Adrenal gland (tissue), 12 donors: ENCODE results near the gene CFAP77. TPM values are rescaled to one million over a fixed set of nuclear protein-coding genes. Genes with fewer than 3 reads are reported as not detected.

Source experiments
- DNase-seq, 7 donors: peaks; one replicate each; pipeline ENCODE4 v3.0.0-alpha.2; 2019 to 2020
- H3K27ac ChIP-seq, 5 donors: fragments of 200-600 bp; sonication (generic) in 4 of 5; 1 replicate in 3 of 5; 2 replicates in 2 of 5; pipeline versions ENCODE4 v1.5.1 to v1.8.0; 2016 to 2020; ENCODE audit warnings: mild to moderate bottlenecking in 1 of 5
- H3K27me3 ChIP-seq: fragments of 200-600 bp; 2 replicates; pipeline ENCODE4 v1.8.0; 2021
- H3K36me3 ChIP-seq, 2 donors: fragments of 200-600 bp; replicated peaks in 1 of 2; 1 replicate in 1 of 2; 2 replicates in 1 of 2; pipeline versions ENCODE4 v1.5.1 to v1.8.0; 2018 to 2022
- H3K4me1 ChIP-seq, 2 donors: fragments of 200-600 bp; replicated peaks in 1 of 2; 1 replicate in 1 of 2; 2 replicates in 1 of 2; pipeline versions ENCODE4 v1.5.1 to v1.8.0; 2018 to 2021
- H3K4me3 ChIP-seq, 4 donors: fragments of 200-600 bp; sonication (generic) in 3 of 4; one replicate each; pipeline ENCODE4 v1.5.1; 2016 to 2018
- H3K9me3 ChIP-seq, 3 donors: fragments of 200-600 bp; sonication (generic) in 1 of 3; replicated peaks in 1 of 3; 1 replicate in 2 of 3; 2 replicates in 1 of 3; pipeline versions ENCODE4 v1.5.1 to v1.8.0; 2016 to 2021
- CTCF ChIP-seq, 6 experiments: fragments of 450-650 bp in 4 of 6; fragments of 200-600 bp in 2 of 6; sonication (generic) in 1 of 6; IDR thresholded peaks; 1 replicate in 5 of 6; 2 replicates in 1 of 6; pipeline versions ENCODE4 v1.5.1 to v1.8.0; 2016 to 2021; ENCODE audit warnings: antibody characterized with exemption in 6 of 6, mild to moderate bottlenecking in 2 of 6, moderate library complexity in 1 of 6
- POLR2A ChIP-seq, 2 donors: fragments of 450-650 bp; IDR thresholded peaks; one replicate each; pipeline ENCODE4 v1.6.1; 2017; ENCODE audit warnings: antibody characterized with exemption in 2 of 2, mild to moderate bottlenecking in 2 of 2, moderate library complexity in 1 of 2
- WGBS, 4 donors: extraction: QIAGEN DNeasy Blood & Tissue Kit in 2 of 4; methylation state at CpG; one replicate each; pipeline versions ENCODE4 v1.1.5 to v1.1.7; 2013 to 2017; 5-methylcytosine and 5-hydroxymethylcytosine counted together
- intact Hi-C, 2 donors: fragments of 100-400 bp; cut with DNase I; formaldehyde crosslinking; loops; one replicate each; pipeline versions ENCODE4 v1.14.1 to v1.15.0; 2022 to 2023
- polyA plus RNA-seq, 3 donors: library from polyadenylated mRNA; stranded (reverse); fragments of 200-250 nt in 2 of 3; fragments of 350-450 nt in 1 of 3; fragmentation: Illumina TruSeq in 1 of 3; extraction: RNeasy Lipid Tissue Mini Kit (QIAGEN cat#74804) in 1 of 3; gene quantifications; one replicate each; pipeline ENCODE4 v1.2.3, GENCODE V29; 2013 to 2014
- total RNA-seq, 9 donors: library from RNA; depleted of rRNA in 4 of 9; stranded (reverse); fragments of >200 nt in 4 of 9; fragments of 120-200 nt in 1 of 9; fragmentation: NEBNext Ultra II Directional in 1 of 9; extraction: Animal tissue kit (Norgen Biotek cat#: 25700) in 1 of 9; gene quantifications; one replicate each; pipeline versions ENCODE4 v1.1.0 to v1.2.4, GENCODE V29; 2013 to 2023
- donor health status: healthy with polysubstance abuse.
- donor health status: Bipolar disorder and iron deficiency.
- donor health status: DM: yes; HTN: yes; CAD: no.
- donor health status: DM: no; HTN: no; CAD: no.
- donor health status: DM: no; HTN: no; CAD: no.
- donor health status: DM: yes; HTN: yes; CAD: no.

Gene CFAP77
- total and polyA plus RNA-seq, 12 donors, result not detected

- TF ChIP-seq POLR2A (IDR thresholded peaks at IDR 0.05) (no peak), CTCF (IDR thresholded peaks at IDR 0.05) (no peak)
- no peaks in the 10 kb centered on the region for H3K27me3 ChIP-seq
- 58 to 70% (median 65%) methylated on average over 10 to 20 of the region's 20 CpGs for WGBS, 4 donors
Measured at GRCh38 chr9:132498531-132499210, 88.7 kb downstream of the CFAP77 start.

GRCh38 chr9:132499251-132499650 lies 89.2 kb downstream of the CFAP77 start:
- intact Hi-C loops, result no loop called here
- TF ChIP-seq CTCF (IDR thresholded peaks at IDR 0.05), result no peak
- no peak for TF ChIP-seq POLR2A (IDR thresholded peaks at IDR 0.05)
- H3K4me3 ChIP-seq, result no peak overlapping the region

More at GRCh38 chr9:132498531-132499210, 88.7 kb downstream of the CFAP77 start:
- no peaks in the 10 kb centered on the region for H3K4me1 ChIP-seq
- no peaks in the 10 kb centered on the region for H3K36me3 ChIP-seq
- no peak for DNase-seq
- no peak overlapping the region for H3K4me3 ChIP-seq
- H3K27ac ChIP-seq, result no peak overlapping the region
- no peaks in the 10 kb centered on the region for H3K9me3 ChIP-seq
- intact Hi-C loops, result no loop called here

GRCh38 chr9:132500193-132500592 lies 90.2 kb downstream of the CFAP77 start:
- DNase-seq, result no peak
- Histone ChIP-seq H3K27me3 (peaks cover 9% of the 10 kb centered on the region), H3K4me3 (no peak overlapping the region), H3K27ac (no peak overlapping the region), H3K36me3 (no peaks in the 10 kb centered on the region), H3K9me3 (no peaks in the 10 kb centered on the region), H3K4me1 (no peaks in the 10 kb centered on the region)
- no peak for TF ChIP-seq POLR2A (IDR thresholded peaks at IDR 0.05)
- no peak for TF ChIP-seq CTCF (IDR thresholded peaks at IDR 0.05)
- intact Hi-C loops, result loop anchor here in 1 of 2 donors (10.0 kb wide), 1 partner anchor 295 kb away; no protein-coding TSS in a partner anchor
- 84 to 91% (median 85%) methylated on average over 7 of the region's 7 CpGs for WGBS, 4 donors

More at GRCh38 chr9:132499251-132499650, 89.2 kb downstream of the CFAP77 start:
- no peaks in the 10 kb centered on the region for H3K36me3 ChIP-seq
- H3K27me3 ChIP-seq, result peaks cover 4% of the 10 kb centered on the region
- DNase-seq, result no peak
- 45 to 93% (median 87%) methylated on average over 5 to 23 of the region's 23 CpGs for WGBS, 4 donors
- no peaks in the 10 kb centered on the region for H3K9me3 ChIP-seq
- no peaks in the 10 kb centered on the region for H3K4me1 ChIP-seq
- no peak overlapping the region for H3K27ac ChIP-seq

- intact Hi-C loops, result loop anchor here in 1 of 2 donors (10.0 kb wide), 1 partner anchor 292 kb away; no protein-coding TSS in a partner anchor
- Histone ChIP-seq H3K9me3 (no peaks in the 10 kb centered on the region), H3K36me3 (no peaks in the 10 kb centered on the region), H3K27me3 (peaks cover 9% of the 10 kb centered on the region), H3K4me1 (no peaks in the 10 kb centered on the region), H3K4me3 (no peak overlapping the region), H3K27ac (no peak overlapping the region)
- TF ChIP-seq POLR2A (IDR thresholded peaks at IDR 0.05), result no peak
- TF ChIP-seq CTCF (IDR thresholded peaks at IDR 0.05), result no peak
- WGBS, 4 donors, result 82 to 89% (median 86%) methylated on average over 12 of the region's 12 CpGs
- no peak for DNase-seq
Measured at GRCh38 chr9:132502480-132502879, 92.5 kb downstream of the CFAP77 start.
